HG03060 (cell line): ENCODE data around the gene RAB7B.

Experiments used
- ATAC-seq: cut with Tn5 transposase; IDR thresholded peaks from one replicate; pipeline ENCODE4 v1.9.1; 2021; ENCODE audit warnings: low read depth, moderate number of reproducible peaks; ENCODE audit not compliant: unreplicated experiment

Gene RAB7B

GRCh38 chr1:205932776-205933175 lies 70.4 kb downstream of the RAB7B start:
- no peak for ATAC-seq

DNA sequence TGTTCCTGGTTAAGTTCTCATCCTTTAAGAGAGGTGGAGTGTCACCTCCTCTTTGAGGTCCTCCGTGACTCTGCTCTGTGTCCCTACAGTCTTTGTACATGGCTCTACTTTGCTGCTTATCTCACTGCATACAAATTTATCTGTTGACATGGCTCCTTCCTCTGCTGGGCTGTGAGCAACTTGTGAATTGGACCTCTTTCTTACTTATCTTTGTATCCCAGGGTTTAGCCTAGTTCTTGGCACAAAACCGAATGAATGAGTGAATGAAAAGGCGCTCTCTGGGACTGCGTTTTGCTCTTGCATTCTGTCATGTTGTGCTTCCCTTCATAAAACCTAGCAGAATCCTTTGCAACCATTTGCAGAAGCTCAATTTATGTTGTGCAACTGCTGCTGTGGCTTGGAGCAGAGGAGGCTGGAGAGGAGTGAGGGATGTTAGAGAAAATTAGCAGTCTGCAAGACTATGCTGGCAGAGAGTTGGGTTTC lies 72.4 kb downstream of the RAB7B start:
- ATAC-seq = no peak

- no peak for ATAC-seq
These were observed 73.0 kb downstream of the RAB7B start for GRCh38 chr1:205930195-205930577.

GRCh38 chr1:205929496-205930194 lies 73.5 kb downstream of the RAB7B start:
- no peak for ATAC-seq

- no peak for ATAC-seq
These were observed 74.9 kb downstream of the RAB7B start for GRCh38 chr1:205928317-205928716.

GRCh38 chr1:205927676-205928075 lies 75.5 kb downstream of the RAB7B start:
- ATAC-seq = no peak

GRCh38 chr1:205927247-205927646 lies 75.9 kb downstream of the RAB7B start:
- ATAC-seq = no peak
